Testis (tissue), 2 donors: ENCODE results near the gene EEF1A2.

Experiments
- CTCF ChIP-seq, 3 experiments: fragments of 450-650 bp in 2 of 3; fragments of 200-600 bp in 1 of 3; sonication (generic) in 1 of 3; IDR thresholded peaks; one replicate each; pipeline ENCODE4 v1.5.1; 2016 to 2019; ENCODE audit warnings: antibody characterized with exemption in 3 of 3, mild to moderate bottlenecking in 2 of 3, moderate library complexity in 1 of 3
- POLR2A ChIP-seq: fragments of 450-650 bp; IDR thresholded peaks from one replicate; pipeline ENCODE4 v1.6.1; 2017; ENCODE audit warnings: antibody characterized with exemption, mild to moderate bottlenecking, moderate library complexity

GRCh38 chr20:63449025-63449424 is 49.9 kb downstream of the EEF1A2 start:
- TF ChIP-seq POLR2A: no peak
- no peak for TF ChIP-seq CTCF (IDR thresholded peaks at IDR 0.05)
